Measurements from ENCODE around the gene MESD.

DNA sequence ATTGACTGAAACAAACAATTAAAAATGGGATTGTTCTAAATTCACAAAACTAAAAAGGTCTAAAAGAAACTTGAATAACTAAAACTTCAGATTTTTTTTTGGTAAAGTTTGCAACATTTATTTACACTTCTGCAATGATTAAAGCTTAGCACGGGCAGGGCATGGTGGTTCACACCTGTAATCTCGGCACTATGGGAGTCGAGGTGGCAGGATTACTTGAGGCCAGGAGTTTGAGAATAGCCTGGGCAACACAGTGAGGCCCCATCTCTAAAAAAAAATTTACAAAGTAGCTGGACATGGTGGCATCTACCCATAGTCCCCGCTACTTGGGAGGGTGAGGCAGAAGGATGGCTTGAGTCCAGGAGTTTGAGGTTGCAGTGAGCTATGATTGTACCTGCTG, 42.7 kb upstream of the MESD start:
- TF ChIP-seq CEBPB (IDR thresholded peaks at IDR 0.05; ENCODE audit: low read depth, low read length) (no peak), MXI1 (IDR thresholded peaks at IDR 0.05; ENCODE audit: borderline replicate concordance, low read depth, low read length) (no peak), POLR2A (IDR thresholded peaks at IDR 0.05; ENCODE audit: low read depth, low read length) (no peak), RAD21 (IDR thresholded peaks at IDR 0.05; ENCODE audit: low read length) (no peak), NFE2L2 (IDR thresholded peaks at IDR 0.05; ENCODE audit: low read depth, low read length) (no peak), RCOR1 (IDR thresholded peaks at IDR 0.05; ENCODE audit: insufficient replicate concordance, low read length) (no peak), CHD1 (IDR thresholded peaks at IDR 0.05; ENCODE audit: low read depth, low read length) (no peak)
- TF ChIP-seq, protein P1, sequence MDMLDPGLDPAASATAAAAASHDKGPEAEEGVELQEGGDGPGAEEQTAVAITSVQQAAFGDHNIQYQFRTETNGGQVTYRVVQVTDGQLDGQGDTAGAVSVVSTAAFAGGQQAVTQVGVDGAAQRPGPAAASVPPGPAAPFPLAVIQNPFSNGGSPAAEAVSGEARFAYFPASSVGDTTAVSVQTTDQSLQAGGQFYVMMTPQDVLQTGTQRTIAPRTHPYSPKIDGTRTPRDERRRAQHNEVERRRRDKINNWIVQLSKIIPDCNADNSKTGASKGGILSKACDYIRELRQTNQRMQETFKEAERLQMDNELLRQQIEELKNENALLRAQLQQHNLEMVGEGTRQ (IDR thresholded peaks at IDR 0.05; ENCODE audit: low read depth, low read length): no peak
- TF ChIP-seq, protein P2, sequence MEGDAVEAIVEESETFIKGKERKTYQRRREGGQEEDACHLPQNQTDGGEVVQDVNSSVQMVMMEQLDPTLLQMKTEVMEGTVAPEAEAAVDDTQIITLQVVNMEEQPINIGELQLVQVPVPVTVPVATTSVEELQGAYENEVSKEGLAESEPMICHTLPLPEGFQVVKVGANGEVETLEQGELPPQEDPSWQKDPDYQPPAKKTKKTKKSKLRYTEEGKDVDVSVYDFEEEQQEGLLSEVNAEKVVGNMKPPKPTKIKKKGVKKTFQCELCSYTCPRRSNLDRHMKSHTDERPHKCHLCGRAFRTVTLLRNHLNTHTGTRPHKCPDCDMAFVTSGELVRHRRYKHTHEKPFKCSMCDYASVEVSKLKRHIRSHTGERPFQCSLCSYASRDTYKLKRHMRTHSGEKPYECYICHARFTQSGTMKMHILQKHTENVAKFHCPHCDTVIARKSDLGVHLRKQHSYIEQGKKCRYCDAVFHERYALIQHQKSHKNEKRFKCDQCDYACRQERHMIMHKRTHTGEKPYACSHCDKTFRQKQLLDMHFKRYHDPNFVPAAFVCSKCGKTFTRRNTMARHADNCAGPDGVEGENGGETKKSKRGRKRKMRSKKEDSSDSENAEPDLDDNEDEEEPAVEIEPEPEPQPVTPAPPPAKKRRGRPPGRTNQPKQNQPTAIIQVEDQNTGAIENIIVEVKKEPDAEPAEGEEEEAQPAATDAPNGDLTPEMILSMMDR (conservative IDR thresholded peaks at IDR 0.05; ENCODE audit: low read depth, low read length): no peak
- TF ChIP-seq, protein P3, sequence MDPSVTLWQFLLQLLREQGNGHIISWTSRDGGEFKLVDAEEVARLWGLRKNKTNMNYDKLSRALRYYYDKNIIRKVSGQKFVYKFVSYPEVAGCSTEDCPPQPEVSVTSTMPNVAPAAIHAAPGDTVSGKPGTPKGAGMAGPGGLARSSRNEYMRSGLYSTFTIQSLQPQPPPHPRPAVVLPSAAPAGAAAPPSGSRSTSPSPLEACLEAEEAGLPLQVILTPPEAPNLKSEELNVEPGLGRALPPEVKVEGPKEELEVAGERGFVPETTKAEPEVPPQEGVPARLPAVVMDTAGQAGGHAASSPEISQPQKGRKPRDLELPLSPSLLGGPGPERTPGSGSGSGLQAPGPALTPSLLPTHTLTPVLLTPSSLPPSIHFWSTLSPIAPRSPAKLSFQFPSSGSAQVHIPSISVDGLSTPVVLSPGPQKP (IDR thresholded peaks at IDR 0.05; ENCODE audit: borderline replicate concordance, low read depth, low read length): no peak

All from IMR-90 (cell line).